Measurements from ENCODE around the gene PRKCA. TPM values are rescaled to one million over a fixed set of nuclear protein-coding genes. Genes with fewer than 3 reads are reported as not detected.

PRKCA gene
- total RNA-seq, 3 donors from 2014 or later: 5.1 to 10.5 (median 6.6) TPM

- H3K9me3 ChIP-seq: no peaks in the 10 kb centered on the region
- no peak overlapping the region for H3K4me3 ChIP-seq
- H3K27ac ChIP-seq: no peak overlapping the region
- intact Hi-C loops (cut with DNase I; ENCODE audit: low total_unique reads): no loop called here
- no peaks in the 10 kb centered on the region for H3K27me3 ChIP-seq
- H3K36me3 ChIP-seq: no peaks in the 10 kb centered on the region
- H3K4me1 ChIP-seq: no peaks in the 10 kb centered on the region
- TF ChIP-seq POLR2A (IDR thresholded peaks at IDR 0.05) (no peak), POLR2AphosphoS5 (IDR thresholded peaks at IDR 0.05) (no peak), CTCF (IDR thresholded peaks at IDR 0.05) (no peak)
- DNase-seq (ENCODE audit: low spot score in 2 of 2): no peak
Observed at GRCh38 chr17:66480243-66480642, 177.8 kb downstream of the PRKCA start.

GRCh38 chr17:66480802-66481201 is 178.4 kb downstream of the PRKCA start:
- Histone ChIP-seq H3K36me3 (no peaks in the 10 kb centered on the region), H3K4me3 (no peak overlapping the region), H3K9me3 (no peaks in the 10 kb centered on the region), H3K27ac (no peak overlapping the region), H3K27me3 (no peaks in the 10 kb centered on the region), H3K4me1 (no peaks in the 10 kb centered on the region)
- TF ChIP-seq POLR2A (IDR thresholded peaks at IDR 0.05) (no peak), POLR2AphosphoS5 (IDR thresholded peaks at IDR 0.05) (no peak), CTCF (IDR thresholded peaks at IDR 0.05) (no peak)
- intact Hi-C loops (cut with DNase I; ENCODE audit: low total_unique reads): no loop called here
- no peak for DNase-seq (ENCODE audit: low spot score in 2 of 2)

- H3K36me3 ChIP-seq: no peaks in the 10 kb centered on the region
- TF ChIP-seq CTCF (IDR thresholded peaks at IDR 0.05) (no peak), POLR2AphosphoS5 (IDR thresholded peaks at IDR 0.05) (no peak), POLR2A (IDR thresholded peaks at IDR 0.05) (no peak)
- no peaks in the 10 kb centered on the region for H3K4me1 ChIP-seq
- H3K27me3 ChIP-seq: no peaks in the 10 kb centered on the region
- H3K9me3 ChIP-seq: no peaks in the 10 kb centered on the region
- H3K27ac ChIP-seq: no peak overlapping the region
- H3K4me3 ChIP-seq: no peak overlapping the region
- intact Hi-C loops (cut with DNase I; ENCODE audit: low total_unique reads): no loop called here
- DNase-seq (ENCODE audit: low spot score in 2 of 2): no peak
Observed at GRCh38 chr17:66481271-66481670, 178.9 kb downstream of the PRKCA start.

- H3K27me3 ChIP-seq: no peaks in the 10 kb centered on the region
- intact Hi-C loops (cut with DNase I; ENCODE audit: low total_unique reads): loop anchor here (2.0 kb wide), 1 partner anchor 37 kb away; no protein-coding TSS in a partner anchor
- TF ChIP-seq POLR2A (IDR thresholded peaks at IDR 0.05) (no peak), CTCF (IDR thresholded peaks at IDR 0.05) (no peak), POLR2AphosphoS5 (IDR thresholded peaks at IDR 0.05) (no peak)
- no peaks in the 10 kb centered on the region for H3K36me3 ChIP-seq
- DNase-seq (ENCODE audit: low spot score in 2 of 2): no peak
- no peak overlapping the region for H3K4me3 ChIP-seq
- H3K9me3 ChIP-seq: no peaks in the 10 kb centered on the region
- H3K4me1 ChIP-seq: no peaks in the 10 kb centered on the region
- no peak overlapping the region for H3K27ac ChIP-seq
Observed at GRCh38 chr17:66483906-66484305, 181.5 kb downstream of the PRKCA start.

GRCh38 chr17:66485309-66485947 is 183.0 kb downstream of the PRKCA start:
- no peak overlapping the region for H3K4me3 ChIP-seq
- no peaks in the 10 kb centered on the region for H3K9me3 ChIP-seq
- H3K27ac ChIP-seq: no peak overlapping the region
- no peak for TF ChIP-seq POLR2A (IDR thresholded peaks at IDR 0.05)
- no peak for TF ChIP-seq CTCF (IDR thresholded peaks at IDR 0.05)
- no peak for TF ChIP-seq POLR2AphosphoS5 (IDR thresholded peaks at IDR 0.05)
- intact Hi-C loops (cut with DNase I; ENCODE audit: low total_unique reads): loop anchor here (2.0 kb wide), 1 partner anchor 35 kb away; no protein-coding TSS in a partner anchor
- no peak for DNase-seq (ENCODE audit: low spot score in 2 of 2)
- H3K4me1 ChIP-seq: no peaks in the 10 kb centered on the region
- H3K27me3 ChIP-seq: no peaks in the 10 kb centered on the region
- H3K36me3 ChIP-seq: no peaks in the 10 kb centered on the region
